Omental fat pad (tissue), 4 donors: Measurements from ENCODE around the gene SCAND1. TPM values are rescaled to one million over a fixed set of nuclear protein-coding genes. Genes with fewer than 3 reads are reported as not detected.

Experiments
- ATAC-seq: fragments of 150-250 bp; one replicate; pipeline ENCODE4 v1.9.1; 2016; ENCODE audit warnings: mild to moderate bottlenecking, moderate library complexity; ENCODE audit not compliant: low FRiP score
- DNase-seq: peaks from one replicate; pipeline ENCODE4 v3.0.0-alpha.2; 2019; ENCODE audit warnings: low spot score
- CTCF ChIP-seq, 3 donors: fragments of 450-650 bp; IDR thresholded peaks; one replicate each; pipeline ENCODE4 v1.5.1; 2016 to 2017; ENCODE audit warnings: antibody characterized with exemption in 3 of 3, mild to moderate bottlenecking in 3 of 3, moderate library complexity in 2 of 3
- total RNA-seq, 4 donors: library from RNA; depleted of rRNA; stranded (reverse); fragments of >200 nt; gene quantifications; one replicate each; pipeline ENCODE4 v1.1.0, GENCODE V29; 2016

Gene SCAND1
- total RNA-seq, 4 donors from 2014 or later: 65.0 to 102 (median 100) TPM

DNA sequence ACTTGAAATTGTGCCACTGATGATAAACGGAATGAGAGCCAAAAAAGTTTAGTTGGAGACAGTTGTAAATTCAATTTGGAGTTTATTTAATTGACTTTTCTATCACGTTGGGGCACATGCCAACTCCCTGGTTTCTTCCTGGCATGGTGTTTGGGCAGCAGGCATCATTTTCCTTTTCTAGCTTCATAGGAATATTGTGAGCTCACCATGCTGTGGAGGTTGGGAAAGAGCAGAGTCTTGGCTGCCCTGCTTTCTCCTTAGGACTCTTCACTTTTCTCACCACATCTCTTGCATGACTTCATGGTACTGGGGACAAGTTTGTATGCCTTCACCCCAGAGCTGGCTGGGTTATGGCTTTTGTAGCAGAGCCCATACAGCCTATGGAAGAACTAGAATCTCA lies 6.4 kb downstream of the SCAND1 start:
- TF ChIP-seq CTCF (IDR thresholded peaks at IDR 0.05): no peak
- ATAC-seq (no peak), DNase-seq (no peak)

- DNase-seq (no peak), ATAC-seq (no peak)
- no peak for TF ChIP-seq CTCF (IDR thresholded peaks at IDR 0.05)
These were observed 6.8 kb downstream of the SCAND1 start for GRCh38 chr20:35947489-35947888.

- TF ChIP-seq CTCF (IDR thresholded peaks at IDR 0.05): no peak
- DNase-seq: no peak
- ATAC-seq: no peak
These were observed 12.1 kb downstream of the SCAND1 start for GRCh38 chr20:35942243-35942642.

- DNase-seq (no peak), ATAC-seq (no peak)
- no peak for TF ChIP-seq CTCF (IDR thresholded peaks at IDR 0.05)
These were observed 12.7 kb downstream of the SCAND1 start for GRCh38 chr20:35941620-35942019.

DNA sequence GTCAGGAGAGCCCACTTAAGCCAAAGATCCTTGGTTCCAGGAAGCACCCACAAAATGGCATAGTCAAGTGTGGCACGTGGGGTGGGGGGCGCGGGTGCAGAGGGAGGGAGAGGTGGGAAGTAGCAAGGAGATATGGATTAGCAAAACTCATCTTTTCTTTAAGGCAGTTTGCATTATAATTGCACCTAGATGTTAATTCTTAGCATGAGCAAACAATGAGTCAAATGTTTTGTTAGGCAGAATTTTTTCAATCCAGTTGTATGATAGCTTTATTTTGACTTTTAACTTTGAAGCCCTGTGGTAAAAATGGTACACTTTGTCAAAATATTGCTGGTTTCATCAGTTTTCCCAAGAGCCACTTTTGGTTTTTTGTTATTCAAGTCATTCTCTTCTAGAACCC lies 15.0 kb downstream of the SCAND1 start:
- ATAC-seq (no peak), DNase-seq (no peak)
- no peak for TF ChIP-seq CTCF (IDR thresholded peaks at IDR 0.05)

DNA sequence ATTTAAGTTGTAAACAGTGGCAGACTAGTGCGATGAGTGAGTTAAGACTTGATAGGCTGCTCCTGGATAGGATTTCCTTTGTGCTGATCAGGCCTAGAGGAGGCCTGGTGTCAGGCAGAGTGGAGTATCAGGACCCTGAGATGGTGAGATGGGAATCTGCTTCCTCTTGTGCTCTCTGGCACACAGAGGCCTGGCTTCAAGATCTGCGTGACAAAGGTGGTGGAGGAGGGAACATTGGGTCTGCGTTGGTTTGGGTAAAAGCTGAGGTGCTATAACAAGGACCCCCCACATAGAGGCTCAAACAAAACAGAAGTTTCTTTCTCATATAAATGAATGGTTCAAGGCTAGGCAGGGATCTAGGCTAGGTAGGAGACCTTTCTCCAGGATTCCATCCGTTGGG lies 20.3 kb downstream of the SCAND1 start:
- ATAC-seq: no peak

More for the DNA sequence above, 20.3 kb downstream of the SCAND1 start:
- TF ChIP-seq CTCF (IDR thresholded peaks at IDR 0.05): no peak
- no peak for DNase-seq
